ENCODE data around the gene TMEM156.

- TF ChIP-seq CTCF (IDR thresholded peaks at IDR 0.05) (no peak), POLR2A (IDR thresholded peaks at IDR 0.05) (no peak)
Measured at GRCh38 chr4:38930707-38931106, 101.5 kb downstream of the TMEM156 start.

Measured in vagina (tissue), 2 donors.